ENCODE data around the gene ATXN7L1.

DNA sequence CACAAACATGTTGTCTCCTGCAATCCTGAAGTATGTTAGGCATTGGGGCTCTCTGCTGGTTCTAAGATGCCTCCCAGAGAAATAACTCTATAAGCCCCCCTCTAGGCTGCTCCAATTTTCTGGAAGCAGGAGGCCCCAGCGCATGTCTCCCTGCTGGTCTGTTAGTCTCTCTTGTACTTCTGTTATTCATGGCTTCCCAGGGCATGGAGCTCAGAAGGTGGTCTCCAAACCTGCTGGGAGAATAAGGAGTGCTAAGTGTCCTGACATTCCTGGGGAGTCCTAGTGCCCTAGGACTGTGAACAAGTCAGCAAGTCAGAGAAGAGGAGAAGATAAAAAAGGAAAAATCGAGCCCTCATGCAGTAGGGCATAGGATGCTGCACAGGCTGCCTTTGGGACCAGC, 224.6 kb downstream of the ATXN7L1 start:
- TF ChIP-seq, protein P1, sequence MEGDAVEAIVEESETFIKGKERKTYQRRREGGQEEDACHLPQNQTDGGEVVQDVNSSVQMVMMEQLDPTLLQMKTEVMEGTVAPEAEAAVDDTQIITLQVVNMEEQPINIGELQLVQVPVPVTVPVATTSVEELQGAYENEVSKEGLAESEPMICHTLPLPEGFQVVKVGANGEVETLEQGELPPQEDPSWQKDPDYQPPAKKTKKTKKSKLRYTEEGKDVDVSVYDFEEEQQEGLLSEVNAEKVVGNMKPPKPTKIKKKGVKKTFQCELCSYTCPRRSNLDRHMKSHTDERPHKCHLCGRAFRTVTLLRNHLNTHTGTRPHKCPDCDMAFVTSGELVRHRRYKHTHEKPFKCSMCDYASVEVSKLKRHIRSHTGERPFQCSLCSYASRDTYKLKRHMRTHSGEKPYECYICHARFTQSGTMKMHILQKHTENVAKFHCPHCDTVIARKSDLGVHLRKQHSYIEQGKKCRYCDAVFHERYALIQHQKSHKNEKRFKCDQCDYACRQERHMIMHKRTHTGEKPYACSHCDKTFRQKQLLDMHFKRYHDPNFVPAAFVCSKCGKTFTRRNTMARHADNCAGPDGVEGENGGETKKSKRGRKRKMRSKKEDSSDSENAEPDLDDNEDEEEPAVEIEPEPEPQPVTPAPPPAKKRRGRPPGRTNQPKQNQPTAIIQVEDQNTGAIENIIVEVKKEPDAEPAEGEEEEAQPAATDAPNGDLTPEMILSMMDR (IDR thresholded peaks at IDR 0.05; ENCODE audit: low read length): no peak
- TF ChIP-seq EZH2 (optimal IDR thresholded peaks at IDR 0.05; ENCODE audit: low read depth, low read length): no peak

Measured in MM.1S (cell line).